CD14-positive monocyte (primary cell): ENCODE data around the gene KMT2C. TPM values are rescaled to one million over a fixed set of nuclear protein-coding genes. Genes with fewer than 3 reads are reported as not detected.
"Not testable (repeated sequence)": the region's sequence is repeated elsewhere in the genome, so short reads cannot be mapped to it uniquely, and the experiment has no call there.

Experiments
- DNase-seq, 3 donors: peaks; one replicate each; pipeline ENCODE4 v3.0.0-alpha.2; 2011 to 2022
- H2AFZ ChIP-seq: 2 replicates; pipeline ENCODE4 v1.6.0; 2012; ENCODE audit warnings: mild to moderate bottlenecking, low read depth, low read length, inconsistent platforms; ENCODE audit not compliant: insufficient read depth, poor library complexity, severe bottlenecking
- H3K27ac ChIP-seq, 2 donors: 1 replicate in 1 of 2; 2 replicates in 1 of 2; pipeline ENCODE4 v1.5.1; 2012 to 2013; ENCODE audit warnings: low read length in 2 of 2, control low read depth in 1 of 2, inconsistent platforms in 1 of 2, low read depth in 1 of 2, mild to moderate bottlenecking in 1 of 2
- H3K27me3 ChIP-seq, 2 donors: one replicate each; pipeline versions ENCODE4 v1.6.0 to v1.6.1; 2011 to 2013; ENCODE audit warnings: low read length in 2 of 2; ENCODE audit not compliant: control insufficient read depth in 2 of 2, insufficient read depth in 2 of 2
- H3K36me3 ChIP-seq, 2 donors: replicated peaks in 1 of 2; 1 replicate in 1 of 2; 2 replicates in 1 of 2; pipeline versions ENCODE4 v1.5.1 to v1.6.1; 2012 to 2013; ENCODE audit warnings: low read length in 2 of 2, control low read depth in 1 of 2, inconsistent platforms in 1 of 2, mild to moderate bottlenecking in 1 of 2; ENCODE audit not compliant: insufficient read depth in 2 of 2, control insufficient read depth in 1 of 2
- H3K4me1 ChIP-seq, 2 donors: 1 replicate in 1 of 2; 2 replicates in 1 of 2; pipeline versions ENCODE4 v1.5.1 to v1.6.1; 2012 to 2013; ENCODE audit warnings: low read length in 2 of 2, control low read depth in 1 of 2, inconsistent platforms in 1 of 2, mild to moderate bottlenecking in 1 of 2, moderate library complexity in 1 of 2; ENCODE audit not compliant: insufficient read depth in 2 of 2, control insufficient read depth in 1 of 2
- H3K4me2 ChIP-seq: replicated peaks from 2 replicates; pipeline ENCODE3; 2012; ENCODE audit warnings: low read length, moderate library complexity, mild to moderate bottlenecking; ENCODE audit not compliant: poor library complexity, severe bottlenecking; ENCODE audit errors: extremely low read depth
- H3K4me3 ChIP-seq, 3 experiments: fragments of 200-600 bp in 1 of 3; sonication (generic) in 1 of 3; replicated peaks in 1 of 3; 1 replicate in 2 of 3; 2 replicates in 1 of 3; pipeline ENCODE4 v1.5.1; 2011 to 2013; ENCODE audit warnings: low read length in 3 of 3, mild to moderate bottlenecking in 3 of 3, control low read depth in 2 of 3, low read depth in 2 of 3, inconsistent platforms in 1 of 3, moderate library complexity in 1 of 3
- H3K79me2 ChIP-seq: 2 replicates; pipeline ENCODE4 v1.6.0; 2012; ENCODE audit warnings: mild to moderate bottlenecking, control low read depth, inconsistent platforms, low read length, moderate library complexity; ENCODE audit not compliant: insufficient read depth
- H3K9ac ChIP-seq: 2 replicates; pipeline ENCODE4 v1.6.0; 2017; ENCODE audit warnings: low read length, mild to moderate bottlenecking; ENCODE audit not compliant: insufficient read depth, poor library complexity, severe bottlenecking
- H3K9me3 ChIP-seq, 2 donors: replicated peaks in 1 of 2; 1 replicate in 1 of 2; 2 replicates in 1 of 2; pipeline versions ENCODE4 v1.5.1 to v1.6.1; 2012 to 2013; ENCODE audit warnings: low read length in 2 of 2, control low read depth in 1 of 2; ENCODE audit not compliant: control insufficient read depth in 1 of 2, insufficient read depth in 1 of 2
- H4K20me1 ChIP-seq: 2 replicates; pipeline ENCODE4 v1.6.0; 2012; ENCODE audit warnings: mild to moderate bottlenecking, low read length, control low read depth, moderate library complexity; ENCODE audit not compliant: insufficient read depth
- H3K27ac Mint-ChIP-seq, 7 donors: one replicate each; pipeline ENCODE4 v1.8.0; 2020; ENCODE audit warnings: mild to moderate bottlenecking in 7 of 7, mixed read lengths in 7 of 7, moderate library complexity in 6 of 7, inconsistent platforms in 2 of 7
- H3K27me3 Mint-ChIP-seq, 3 donors: one replicate each; pipeline ENCODE4 v1.8.0; 2021 to 2022; ENCODE audit warnings: low read depth in 3 of 3, mild to moderate bottlenecking in 3 of 3, mixed read lengths in 3 of 3, moderate library complexity in 3 of 3, inconsistent platforms in 1 of 3
- H3K36me3 Mint-ChIP-seq, 2 donors: one replicate each; pipeline ENCODE4 v1.8.0; 2020; ENCODE audit warnings: mixed read lengths in 2 of 2, inconsistent platforms in 1 of 2, mild to moderate bottlenecking in 1 of 2
- H3K4me1 Mint-ChIP-seq: one replicate; pipeline ENCODE4 v1.8.0; 2020; ENCODE audit warnings: mild to moderate bottlenecking, mixed read lengths
- H3K4me3 Mint-ChIP-seq, 2 donors: one replicate each; pipeline ENCODE4 v1.8.0; 2020; ENCODE audit warnings: mild to moderate bottlenecking in 2 of 2, mixed read lengths in 2 of 2, moderate library complexity in 1 of 2
- H3K9me3 Mint-ChIP-seq, 7 donors: one replicate each; pipeline ENCODE4 v1.8.0; 2020 to 2022; ENCODE audit warnings: mixed read lengths in 7 of 7, mild to moderate bottlenecking in 6 of 7, moderate library complexity in 6 of 7, inconsistent platforms in 2 of 7
- WGBS: methylation state at CpG from one replicate; pipeline ENCODE4 v1.1.5; 2013; ENCODE audit warnings: missing lambda C conversion rate; ENCODE audit not compliant: insufficient coverage; 5-methylcytosine and 5-hydroxymethylcytosine counted together
- intact Hi-C, 2 donors: fragments of 100-400 bp; cut with micrococcal nuclease; formaldehyde crosslinking; loops; one replicate each; pipeline versions ENCODE4 v1.15.0 to v1.15.1; 2023
- polyA plus RNA-seq, 3 donors: library from polyadenylated mRNA; depleted of rRNA in 1 of 3; unstranded in 2 of 3; stranded (reverse) in 1 of 3; fragments of 300-500 nt in 2 of 3; fragments of >200 nt in 1 of 3; fragmentation: Illumina TruSeq in 2 of 3; gene quantifications; 1 replicate in 2 of 3; 2 replicates in 1 of 3; pipeline ENCODE4 v1.2.3, GENCODE V29; 2012 to 2021
- TF ChIP-seq, protein P1 (sequence below): fragments of 200-600 bp; IDR thresholded peaks from one replicate; pipeline ENCODE4 v1.8.0; 2022; ENCODE audit warnings: antibody characterized with exemption, mild to moderate bottlenecking

The KMT2C gene
- polyA plus RNA-seq, 3 donors: 4.5 to 26.1 (median 7.3) TPM

- WGBS: 100% methylated on average over 4 of the region's 7 CpGs
- intact Hi-C loops: loop anchor here in 1 of 2 donors (5.0 kb wide), 1 partner anchor 208 kb away; the partner anchor contains the start of gene XRCC2
These were observed 33.8 kb upstream of the KMT2C start for GRCh38 chr7:152469576-152469975.

GRCh38 chr7:152467225-152467624 lies 31.4 kb upstream of the KMT2C start:
- H3K4me1 Mint-ChIP-seq: peaks cover 28% of the 10 kb centered on the region
- Histone ChIP-seq H3K9ac (no peak overlapping the region), H3K27ac (no peak overlapping the region), H3K9me3 (peaks cover 6 to 9% of the 10 kb centered on the region in 2 donors), H3K4me2 (no peak overlapping the region), H4K20me1 (no peaks in the 10 kb centered on the region), H3K79me2 (peaks cover 13% of the 10 kb centered on the region), H3K36me3 (no peaks in the 10 kb centered on the region), H3K27me3 (no peaks in the 10 kb centered on the region), H3K4me1 (peaks cover 23 to 32% of the 10 kb centered on the region in 2 donors), H3K4me3 (no peak overlapping the region), H2AFZ (no peak overlapping the region)
- 94% methylated on average over 5 of the region's 9 CpGs for WGBS
- TF ChIP-seq, protein P1, sequence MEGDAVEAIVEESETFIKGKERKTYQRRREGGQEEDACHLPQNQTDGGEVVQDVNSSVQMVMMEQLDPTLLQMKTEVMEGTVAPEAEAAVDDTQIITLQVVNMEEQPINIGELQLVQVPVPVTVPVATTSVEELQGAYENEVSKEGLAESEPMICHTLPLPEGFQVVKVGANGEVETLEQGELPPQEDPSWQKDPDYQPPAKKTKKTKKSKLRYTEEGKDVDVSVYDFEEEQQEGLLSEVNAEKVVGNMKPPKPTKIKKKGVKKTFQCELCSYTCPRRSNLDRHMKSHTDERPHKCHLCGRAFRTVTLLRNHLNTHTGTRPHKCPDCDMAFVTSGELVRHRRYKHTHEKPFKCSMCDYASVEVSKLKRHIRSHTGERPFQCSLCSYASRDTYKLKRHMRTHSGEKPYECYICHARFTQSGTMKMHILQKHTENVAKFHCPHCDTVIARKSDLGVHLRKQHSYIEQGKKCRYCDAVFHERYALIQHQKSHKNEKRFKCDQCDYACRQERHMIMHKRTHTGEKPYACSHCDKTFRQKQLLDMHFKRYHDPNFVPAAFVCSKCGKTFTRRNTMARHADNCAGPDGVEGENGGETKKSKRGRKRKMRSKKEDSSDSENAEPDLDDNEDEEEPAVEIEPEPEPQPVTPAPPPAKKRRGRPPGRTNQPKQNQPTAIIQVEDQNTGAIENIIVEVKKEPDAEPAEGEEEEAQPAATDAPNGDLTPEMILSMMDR: no peak
- peaks cover 12 to 24% (median 19%) of the 10 kb centered on the region in 7 donors for H3K9me3 Mint-ChIP-seq
- no peak for DNase-seq
- no peak overlapping the region for H3K4me3 Mint-ChIP-seq
- peaks cover 0 to 4% (median 0%) of the 10 kb centered on the region in 3 donors for H3K27me3 Mint-ChIP-seq
- H3K36me3 Mint-ChIP-seq: peaks cover 2 to 4% of the 10 kb centered on the region in 2 donors
- intact Hi-C loops: loop anchor here in 1 of 2 donors (5.0 kb wide), 1 partner anchor 210 kb away; the partner anchor contains the start of gene XRCC2
- H3K27ac Mint-ChIP-seq: peak overlapping the region in 1 of 7 donors; percentile 41

More at GRCh38 chr7:152469576-152469975, 33.8 kb upstream of the KMT2C start:
- H4K20me1 ChIP-seq, H3K36me3 Mint-ChIP-seq, H3K9ac ChIP-seq, H3K9me3 ChIP-seq, H3K27me3 ChIP-seq, H3K27ac Mint-ChIP-seq, H3K4me3 ChIP-seq, H3K27me3 Mint-ChIP-seq, H3K27ac ChIP-seq, H3K4me3 Mint-ChIP-seq, H3K4me2 ChIP-seq, H2AFZ ChIP-seq, DNase-seq, H3K36me3 ChIP-seq: not testable (repeated sequence)
- peaks cover 14 to 31% of the 10 kb centered on the region in 2 donors for H3K4me1 ChIP-seq
- peaks cover 21% of the 10 kb centered on the region for H3K4me1 Mint-ChIP-seq
- peaks cover 11% of the 10 kb centered on the region for H3K79me2 ChIP-seq
- H3K9me3 Mint-ChIP-seq: peaks cover 13 to 28% (median 23%) of the 10 kb centered on the region in 7 donors
